HFFc6 (cell line): ENCODE measurements around the gene SLC12A8. TPM values are rescaled to one million over a fixed set of nuclear protein-coding genes. Genes with fewer than 3 reads are reported as not detected.

ENCODE experiments used
- DNase-seq: peaks from one replicate; pipeline ENCODE4 v3.0.0-alpha.2; 2018
- H3K27ac Mint-ChIP-seq: 2 replicates; pipeline ENCODE4 v1.8.0; 2020; ENCODE audit warnings: mild to moderate bottlenecking, mixed read lengths
- H3K27me3 Mint-ChIP-seq: 2 replicates; pipeline ENCODE4 v1.8.0; 2021; ENCODE audit warnings: mild to moderate bottlenecking, moderate library complexity, mixed read lengths; ENCODE audit not compliant: insufficient read depth
- H3K36me3 Mint-ChIP-seq: 2 replicates; pipeline ENCODE4 v1.8.0; 2021; ENCODE audit warnings: low read depth, mixed read lengths
- H3K4me1 Mint-ChIP-seq: 2 replicates; pipeline ENCODE4 v1.8.0; 2020; ENCODE audit warnings: low read depth, mixed read lengths
- H3K4me3 Mint-ChIP-seq: 2 replicates; pipeline ENCODE4 v1.8.0; 2020; ENCODE audit warnings: mild to moderate bottlenecking, moderate library complexity, mixed read lengths
- H3K9me3 Mint-ChIP-seq: 2 replicates; pipeline ENCODE4 v1.8.0; 2020; ENCODE audit warnings: mild to moderate bottlenecking, mixed read lengths
- total RNA-seq, 6 experiments: library from RNA; stranded (reverse); fragmentation: NEBNext Ultra II Directional; extraction: Animal tissue kit (Norgen Biotek cat#: 25700); gene quantifications; 2 replicates in 1 of 6; 3 replicates in 5 of 6; pipeline ENCODE4 v1.2.3, GENCODE V29; 2021
- TF ChIP-seq, protein P1 (sequence below): fragments of 200-600 bp; sonication (generic); IDR thresholded peaks from 2 replicates; pipeline ENCODE4 v1.5.0; 2021; ENCODE audit warnings: antibody characterized with exemption, mild to moderate bottlenecking

Gene SLC12A8
- total RNA-seq, 6 experiments from 2014 or later, result 1.8 to 4.6 (median 3.7) TPM

- Mint-ChIP-seq H3K36me3 (no peaks in the 10 kb centered on the region), H3K27me3 (peaks cover 2% of the 10 kb centered on the region), H3K4me1 (peaks cover 36% of the 10 kb centered on the region), H3K4me3 (no peak overlapping the region), H3K9me3 (no peaks in the 10 kb centered on the region), H3K27ac (no peak overlapping the region)
- no peak for DNase-seq
- TF ChIP-seq, protein P1, sequence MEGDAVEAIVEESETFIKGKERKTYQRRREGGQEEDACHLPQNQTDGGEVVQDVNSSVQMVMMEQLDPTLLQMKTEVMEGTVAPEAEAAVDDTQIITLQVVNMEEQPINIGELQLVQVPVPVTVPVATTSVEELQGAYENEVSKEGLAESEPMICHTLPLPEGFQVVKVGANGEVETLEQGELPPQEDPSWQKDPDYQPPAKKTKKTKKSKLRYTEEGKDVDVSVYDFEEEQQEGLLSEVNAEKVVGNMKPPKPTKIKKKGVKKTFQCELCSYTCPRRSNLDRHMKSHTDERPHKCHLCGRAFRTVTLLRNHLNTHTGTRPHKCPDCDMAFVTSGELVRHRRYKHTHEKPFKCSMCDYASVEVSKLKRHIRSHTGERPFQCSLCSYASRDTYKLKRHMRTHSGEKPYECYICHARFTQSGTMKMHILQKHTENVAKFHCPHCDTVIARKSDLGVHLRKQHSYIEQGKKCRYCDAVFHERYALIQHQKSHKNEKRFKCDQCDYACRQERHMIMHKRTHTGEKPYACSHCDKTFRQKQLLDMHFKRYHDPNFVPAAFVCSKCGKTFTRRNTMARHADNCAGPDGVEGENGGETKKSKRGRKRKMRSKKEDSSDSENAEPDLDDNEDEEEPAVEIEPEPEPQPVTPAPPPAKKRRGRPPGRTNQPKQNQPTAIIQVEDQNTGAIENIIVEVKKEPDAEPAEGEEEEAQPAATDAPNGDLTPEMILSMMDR, result no peak
These were observed 59.6 kb downstream of the SLC12A8 start for GRCh38 chr3:125152951-125153350.

GRCh38 chr3:125151916-125152315, 60.6 kb downstream of the SLC12A8 start:
- Mint-ChIP-seq H3K4me1 (peaks cover 34% of the 10 kb centered on the region), H3K27ac (no peak overlapping the region), H3K4me3 (no peak overlapping the region), H3K27me3 (peaks cover 2% of the 10 kb centered on the region), H3K9me3 (no peaks in the 10 kb centered on the region), H3K36me3 (no peaks in the 10 kb centered on the region)
- TF ChIP-seq, protein P1, result no peak
- DNase-seq, result no peak

DNA sequence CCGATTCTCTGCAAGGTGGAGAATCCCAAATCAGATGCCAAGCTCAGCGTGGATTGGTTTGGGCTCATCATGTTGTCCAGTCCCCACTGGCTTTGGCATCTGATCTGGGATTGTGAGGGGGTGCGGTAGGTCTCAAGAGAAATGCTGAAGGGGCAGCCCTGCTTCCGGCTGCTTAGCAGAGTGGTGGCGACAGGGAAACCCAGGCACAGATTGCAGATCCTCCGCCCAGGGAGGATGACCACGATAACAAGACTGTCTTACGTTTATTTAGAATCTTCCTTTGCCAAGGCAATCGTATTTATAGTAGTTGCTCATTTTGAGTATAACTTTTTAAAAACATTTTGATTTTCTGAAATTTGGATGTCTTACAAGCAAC, 61.1 kb downstream of the SLC12A8 start:
- H3K4me1 Mint-ChIP-seq, result peaks cover 34% of the 10 kb centered on the region
- no peaks in the 10 kb centered on the region for H3K9me3 Mint-ChIP-seq
- no peak for DNase-seq
- no peak overlapping the region for H3K4me3 Mint-ChIP-seq
- H3K36me3 Mint-ChIP-seq, result no peaks in the 10 kb centered on the region
- TF ChIP-seq, protein P1, result no peak
- peaks cover 2% of the 10 kb centered on the region for H3K27me3 Mint-ChIP-seq
- H3K27ac Mint-ChIP-seq, result no peak overlapping the region

DNA sequence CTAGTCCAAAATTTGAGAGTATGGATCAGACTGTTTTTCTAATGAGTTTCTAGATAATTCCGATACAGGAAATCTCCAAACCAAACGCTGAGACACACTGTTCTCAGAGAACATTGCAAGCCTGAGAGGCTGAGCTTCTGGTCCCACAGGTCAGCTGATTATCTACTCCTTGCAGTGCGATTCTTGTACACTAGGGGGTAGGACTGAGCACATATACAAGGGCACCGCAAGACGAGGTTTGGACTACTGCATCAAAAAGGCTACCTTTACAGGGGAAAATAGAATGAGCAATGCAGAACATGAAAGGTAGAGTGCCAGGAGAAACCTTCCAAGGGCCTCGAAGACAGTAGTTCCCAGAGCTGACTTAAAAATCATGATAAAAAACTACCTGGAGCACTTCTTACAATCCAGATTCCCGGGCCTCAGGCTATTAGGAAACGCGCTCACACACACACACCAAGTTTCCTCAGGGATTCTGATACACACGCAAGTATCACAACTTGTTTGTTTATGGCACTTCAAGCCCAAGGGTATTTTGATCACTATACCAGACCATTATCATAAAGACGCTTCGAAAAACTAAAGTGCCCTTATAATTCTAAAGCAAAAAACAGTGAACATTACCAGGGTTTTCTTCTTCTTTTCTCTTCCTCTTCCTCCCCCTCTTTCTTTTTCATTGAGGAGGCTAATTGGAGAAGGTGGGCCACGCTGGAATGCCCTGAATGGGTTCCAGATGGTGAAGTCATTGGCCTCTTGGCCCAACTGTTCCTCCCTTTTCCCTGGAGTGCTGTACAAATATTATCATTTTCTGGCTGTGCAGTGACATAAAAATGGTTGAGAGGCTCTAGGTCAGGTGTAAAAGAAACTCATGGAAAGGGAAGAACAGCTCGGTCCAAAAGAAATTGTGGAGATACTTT, 61.8 kb downstream of the SLC12A8 start:
- peaks cover 2% of the 10 kb centered on the region for H3K27me3 Mint-ChIP-seq
- no peaks in the 10 kb centered on the region for H3K36me3 Mint-ChIP-seq
- H3K4me1 Mint-ChIP-seq, result peaks cover 34% of the 10 kb centered on the region
- TF ChIP-seq, protein P1, result peak; percentile 76
- no peaks in the 10 kb centered on the region for H3K9me3 Mint-ChIP-seq
- no peak overlapping the region for H3K27ac Mint-ChIP-seq
- no peak overlapping the region for H3K4me3 Mint-ChIP-seq
- peak; percentile 7 for DNase-seq

DNA sequence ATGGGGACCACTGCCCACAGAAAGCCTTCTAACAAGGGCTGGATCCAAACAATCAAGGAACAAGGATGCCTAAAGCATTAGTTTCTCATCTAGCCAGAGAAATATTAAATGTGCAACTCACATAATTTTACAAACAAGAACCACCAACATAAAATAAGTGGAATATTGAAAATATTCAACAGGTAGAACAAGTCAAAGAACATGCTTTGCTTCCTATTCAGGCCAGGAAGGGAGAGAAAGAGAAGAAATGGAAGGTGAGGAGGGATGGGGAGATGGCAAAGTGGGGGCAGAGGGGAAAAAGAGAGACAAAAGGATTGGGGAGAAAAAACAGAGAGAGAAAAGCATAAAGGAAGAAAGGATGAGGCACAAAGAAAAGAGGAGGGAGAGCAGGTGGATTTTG, 63.1 kb downstream of the SLC12A8 start:
- DNase-seq, result no peak
- peaks cover 38% of the 10 kb centered on the region for H3K4me1 Mint-ChIP-seq
- H3K27me3 Mint-ChIP-seq, result peaks cover 2% of the 10 kb centered on the region
- H3K36me3 Mint-ChIP-seq, result no peaks in the 10 kb centered on the region
- no peak overlapping the region for H3K4me3 Mint-ChIP-seq
- no peak overlapping the region for H3K27ac Mint-ChIP-seq
- H3K9me3 Mint-ChIP-seq, result no peaks in the 10 kb centered on the region
- TF ChIP-seq, protein P1, result no peak
